ENCODE data around the gene RIMBP2. TPM values are rescaled to one million over a fixed set of nuclear protein-coding genes. Genes with fewer than 3 reads are reported as not detected.

Gene RIMBP2
- total RNA-seq, 1 donor from 2014 or later = 20.5 TPM

DNA sequence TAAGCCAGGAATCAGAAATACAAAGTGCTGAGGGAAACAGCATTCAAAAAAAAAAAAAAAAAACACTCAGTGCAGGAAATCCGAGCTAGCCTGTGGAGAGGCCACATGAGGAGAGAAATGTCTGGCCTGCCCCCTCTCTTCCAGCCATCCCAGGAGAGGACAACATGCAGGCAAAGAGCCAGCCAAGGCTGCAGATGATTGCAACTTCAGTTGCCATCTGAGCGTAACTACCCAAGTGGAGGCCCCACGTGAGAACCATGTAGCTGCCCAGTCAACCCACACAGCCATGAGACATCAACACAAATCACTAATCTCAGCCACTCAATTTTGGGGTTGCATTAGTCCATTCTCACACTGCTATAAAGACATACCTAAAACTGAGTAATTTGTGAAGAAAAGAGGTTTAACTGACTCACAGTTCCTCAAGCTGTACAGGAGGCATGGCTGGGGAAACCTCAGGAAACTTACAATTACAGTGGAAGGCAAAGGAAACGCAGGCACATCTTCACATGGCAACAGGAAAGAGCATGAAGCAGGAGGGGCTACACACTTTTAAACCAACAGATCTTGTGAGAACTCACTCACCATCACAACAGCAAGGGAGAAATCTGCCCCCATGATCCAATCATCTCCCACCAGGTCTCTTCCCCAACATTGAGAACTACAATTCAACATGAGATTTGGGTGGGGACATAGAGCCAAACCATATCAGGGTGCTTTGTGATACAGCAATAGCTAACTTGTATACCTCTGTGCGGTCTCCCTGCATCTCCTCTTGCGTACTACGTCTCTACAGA, 217.3 kb downstream of the RIMBP2 start:
- H3K27me3 Mint-ChIP-seq (ENCODE audit: unreplicated experiment) = peaks cover 7% of the 10 kb centered on the region
- no peak for DNase-seq
- TF ChIP-seq CTCF (IDR thresholded peaks at IDR 0.05; ENCODE audit: partially characterized antibody, unreplicated experiment) = no peak
- H3K4me1 Mint-ChIP-seq (ENCODE audit: low read depth, unreplicated experiment) = peaks cover 2% of the 10 kb centered on the region
- H3K4me3 Mint-ChIP-seq (ENCODE audit: unreplicated experiment) = no peak overlapping the region
- no peak overlapping the region for H3K27ac Mint-ChIP-seq (ENCODE audit: unreplicated experiment)
- peaks cover 20% of the 10 kb centered on the region for H3K36me3 Mint-ChIP-seq (ENCODE audit: unreplicated experiment)
- H3K9me3 Mint-ChIP-seq (ENCODE audit: unreplicated experiment) = peaks cover 14% of the 10 kb centered on the region

- Mint-ChIP-seq H3K27me3 (ENCODE audit: unreplicated experiment) (peaks cover 7% of the 10 kb centered on the region), H3K9me3 (ENCODE audit: unreplicated experiment) (peaks cover 16% of the 10 kb centered on the region), H3K27ac (ENCODE audit: unreplicated experiment) (no peak overlapping the region), H3K4me1 (ENCODE audit: low read depth, unreplicated experiment) (peaks cover 2% of the 10 kb centered on the region), H3K36me3 (ENCODE audit: unreplicated experiment) (peaks cover 20% of the 10 kb centered on the region), H3K4me3 (ENCODE audit: unreplicated experiment) (no peak overlapping the region)
- no peak for TF ChIP-seq CTCF (IDR thresholded peaks at IDR 0.05; ENCODE audit: partially characterized antibody, unreplicated experiment)
- DNase-seq = no peak
Measured at GRCh38 chr12:130497991-130498390, 218.1 kb downstream of the RIMBP2 start.

- Mint-ChIP-seq H3K9me3 (ENCODE audit: unreplicated experiment) (peaks cover 12% of the 10 kb centered on the region), H3K27me3 (ENCODE audit: unreplicated experiment) (peaks cover 7% of the 10 kb centered on the region)
Measured at GRCh38 chr12:130497321-130497720, 218.8 kb downstream of the RIMBP2 start.

GRCh38 chr12:130496516-130497120, 219.5 kb downstream of the RIMBP2 start:
- peaks cover 12% of the 10 kb centered on the region for H3K9me3 Mint-ChIP-seq (ENCODE audit: unreplicated experiment)
- no peak overlapping the region for H3K27ac Mint-ChIP-seq (ENCODE audit: unreplicated experiment)
- no peak for DNase-seq
- H3K27me3 Mint-ChIP-seq (ENCODE audit: unreplicated experiment) = peaks cover 7% of the 10 kb centered on the region
- H3K4me3 Mint-ChIP-seq (ENCODE audit: unreplicated experiment) = no peak overlapping the region
- H3K4me1 Mint-ChIP-seq (ENCODE audit: low read depth, unreplicated experiment) = peaks cover 2% of the 10 kb centered on the region
- H3K36me3 Mint-ChIP-seq (ENCODE audit: unreplicated experiment) = peaks cover 20% of the 10 kb centered on the region
- TF ChIP-seq CTCF (IDR thresholded peaks at IDR 0.05; ENCODE audit: partially characterized antibody, unreplicated experiment) = no peak

More at GRCh38 chr12:130497321-130497720, 218.8 kb downstream of the RIMBP2 start:
- Mint-ChIP-seq H3K4me3 (ENCODE audit: unreplicated experiment) (no peak overlapping the region), H3K4me1 (ENCODE audit: low read depth, unreplicated experiment) (peaks cover 2% of the 10 kb centered on the region), H3K36me3 (ENCODE audit: unreplicated experiment) (peaks cover 20% of the 10 kb centered on the region), H3K27ac (ENCODE audit: unreplicated experiment) (no peak overlapping the region)
- DNase-seq = no peak
- TF ChIP-seq CTCF (IDR thresholded peaks at IDR 0.05; ENCODE audit: partially characterized antibody, unreplicated experiment) = no peak

DNA sequence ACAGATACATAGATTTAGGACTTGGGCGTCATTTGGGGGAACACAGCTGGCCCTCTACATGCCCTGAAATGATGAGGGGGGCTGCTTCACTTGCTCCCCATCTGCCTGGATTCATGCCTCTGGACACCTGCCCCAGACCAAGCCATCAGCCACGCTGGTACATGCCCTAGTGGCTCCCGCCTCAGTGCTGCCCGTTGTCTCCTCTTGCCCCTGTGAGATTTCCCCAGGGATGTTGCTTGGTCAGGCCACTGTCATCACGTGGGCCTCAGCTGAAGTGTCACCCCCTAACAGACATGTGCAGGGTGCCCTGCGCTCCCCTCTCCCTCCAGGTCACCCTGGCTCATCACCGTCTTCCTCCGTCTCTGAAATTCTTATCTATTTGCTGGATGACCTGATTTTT, 220.9 kb downstream of the RIMBP2 start:
- Mint-ChIP-seq H3K4me3 (ENCODE audit: unreplicated experiment) (no peak overlapping the region), H3K36me3 (ENCODE audit: unreplicated experiment) (peaks cover 14% of the 10 kb centered on the region), H3K9me3 (ENCODE audit: unreplicated experiment) (peaks cover 9% of the 10 kb centered on the region), H3K27me3 (ENCODE audit: unreplicated experiment) (peaks cover 6% of the 10 kb centered on the region), H3K27ac (ENCODE audit: unreplicated experiment) (no peak overlapping the region), H3K4me1 (ENCODE audit: low read depth, unreplicated experiment) (peaks cover 2% of the 10 kb centered on the region)
- no peak for DNase-seq
- no peak for TF ChIP-seq CTCF (IDR thresholded peaks at IDR 0.05; ENCODE audit: partially characterized antibody, unreplicated experiment)

Measured in glutamatergic neuron (in vitro differentiated cells).